Measurements from ENCODE around the gene PROB1.
"Not testable (repeated sequence)": the region's sequence is repeated elsewhere in the genome, so short reads cannot be mapped to it uniquely, and the experiment has no call there.

The PROB1 gene

DNA sequence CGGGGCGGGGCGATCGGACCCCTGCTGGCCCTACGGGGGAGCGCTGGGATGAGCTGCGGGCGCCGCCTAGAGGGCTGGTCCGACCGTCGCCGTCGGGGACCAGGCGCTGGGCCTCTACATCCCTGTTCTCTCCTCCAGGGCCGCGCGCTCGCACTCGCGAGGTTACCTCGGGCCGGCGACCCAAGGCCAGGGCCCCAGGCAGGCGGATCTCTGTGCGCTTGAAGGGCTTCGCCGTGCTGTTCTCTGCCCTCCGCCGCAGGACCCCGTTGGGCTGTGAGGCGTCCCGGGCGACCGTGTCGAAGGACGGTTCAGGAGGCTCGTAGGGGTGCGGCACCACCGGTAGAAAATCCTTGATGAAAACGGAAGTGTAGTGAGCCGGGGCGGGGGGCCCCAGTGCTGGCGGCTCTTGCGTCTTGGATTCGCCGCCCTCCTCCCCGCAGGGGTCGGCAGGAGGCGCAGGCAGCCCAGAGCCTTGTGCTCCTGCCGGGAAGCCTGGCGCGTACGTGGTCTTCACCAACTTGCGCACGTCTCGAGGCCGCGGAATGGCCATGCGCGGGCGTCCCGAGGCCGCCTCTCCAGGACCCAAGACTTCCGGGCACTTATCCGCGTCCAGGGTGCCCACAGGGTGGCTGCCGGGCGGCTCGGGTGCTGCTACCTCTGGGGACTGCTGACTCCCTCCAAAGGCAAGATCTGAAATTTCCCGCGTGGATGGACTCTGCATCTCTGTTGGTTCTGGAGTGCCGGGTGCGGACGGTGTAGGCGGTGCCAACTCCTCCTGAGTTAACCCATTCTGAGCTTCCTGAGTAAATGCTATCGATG lies 2.0 kb downstream of the PROB1 start:
- DNase-seq (ENCODE audit: low spot score) = peak; percentile 93

DNA sequence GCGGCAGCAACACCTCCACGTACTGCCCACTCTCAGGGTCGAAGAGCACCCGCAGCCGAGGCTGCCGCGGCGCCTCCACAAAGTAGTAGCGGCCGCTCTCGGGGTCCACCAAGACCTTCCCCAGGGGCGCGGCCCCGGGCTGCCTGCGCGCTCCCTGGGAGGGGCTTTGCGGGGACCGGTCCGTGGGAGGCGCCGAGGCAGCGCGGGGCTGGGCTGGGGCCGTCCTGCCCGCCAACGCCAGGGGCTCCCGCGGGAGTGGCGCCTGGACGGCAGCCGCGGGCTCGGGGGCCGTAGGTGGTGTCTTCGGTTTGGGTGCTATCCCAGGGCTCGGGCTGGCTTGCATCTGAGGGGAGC lies 2.6 kb downstream of the PROB1 start:
- no peak for DNase-seq (ENCODE audit: low spot score)

DNA sequence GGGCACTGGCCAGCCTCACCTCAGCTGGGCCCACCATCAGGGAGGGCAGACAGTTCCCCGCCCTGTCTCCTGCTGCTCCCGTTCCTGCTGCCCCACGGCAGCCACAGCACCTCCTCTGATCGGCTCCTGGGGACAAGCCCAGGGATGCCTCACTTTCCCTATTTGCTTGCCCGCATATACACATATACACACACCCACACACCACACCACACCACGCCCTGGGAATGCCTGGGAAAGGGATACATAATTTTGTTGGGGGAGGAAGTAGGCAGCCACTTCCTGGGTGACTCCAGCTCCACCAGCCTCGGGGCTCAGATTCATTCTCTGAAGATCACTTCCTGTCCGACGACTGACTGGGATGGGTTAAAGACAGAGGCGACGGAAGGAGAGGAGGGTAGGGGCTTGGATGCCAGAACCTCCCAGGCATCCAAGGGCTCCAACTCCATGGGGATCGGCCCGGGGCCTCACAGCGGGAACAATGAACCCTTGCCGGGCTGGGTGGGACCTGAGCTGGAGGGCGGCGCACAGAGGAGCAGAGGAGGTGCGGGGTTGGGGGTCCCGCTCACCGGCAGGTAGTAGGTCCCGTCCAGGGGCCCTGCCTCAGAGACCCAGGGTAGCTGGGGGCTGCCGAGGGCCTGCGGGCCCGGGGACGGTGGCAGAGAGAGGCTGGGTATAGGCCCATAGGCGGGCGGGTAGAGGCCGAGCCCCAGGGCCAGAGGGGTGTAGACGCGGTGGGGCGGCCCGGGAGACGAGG lies 3.2 kb downstream of the PROB1 start:
- DNase-seq (ENCODE audit: low spot score) = no peak

DNA sequence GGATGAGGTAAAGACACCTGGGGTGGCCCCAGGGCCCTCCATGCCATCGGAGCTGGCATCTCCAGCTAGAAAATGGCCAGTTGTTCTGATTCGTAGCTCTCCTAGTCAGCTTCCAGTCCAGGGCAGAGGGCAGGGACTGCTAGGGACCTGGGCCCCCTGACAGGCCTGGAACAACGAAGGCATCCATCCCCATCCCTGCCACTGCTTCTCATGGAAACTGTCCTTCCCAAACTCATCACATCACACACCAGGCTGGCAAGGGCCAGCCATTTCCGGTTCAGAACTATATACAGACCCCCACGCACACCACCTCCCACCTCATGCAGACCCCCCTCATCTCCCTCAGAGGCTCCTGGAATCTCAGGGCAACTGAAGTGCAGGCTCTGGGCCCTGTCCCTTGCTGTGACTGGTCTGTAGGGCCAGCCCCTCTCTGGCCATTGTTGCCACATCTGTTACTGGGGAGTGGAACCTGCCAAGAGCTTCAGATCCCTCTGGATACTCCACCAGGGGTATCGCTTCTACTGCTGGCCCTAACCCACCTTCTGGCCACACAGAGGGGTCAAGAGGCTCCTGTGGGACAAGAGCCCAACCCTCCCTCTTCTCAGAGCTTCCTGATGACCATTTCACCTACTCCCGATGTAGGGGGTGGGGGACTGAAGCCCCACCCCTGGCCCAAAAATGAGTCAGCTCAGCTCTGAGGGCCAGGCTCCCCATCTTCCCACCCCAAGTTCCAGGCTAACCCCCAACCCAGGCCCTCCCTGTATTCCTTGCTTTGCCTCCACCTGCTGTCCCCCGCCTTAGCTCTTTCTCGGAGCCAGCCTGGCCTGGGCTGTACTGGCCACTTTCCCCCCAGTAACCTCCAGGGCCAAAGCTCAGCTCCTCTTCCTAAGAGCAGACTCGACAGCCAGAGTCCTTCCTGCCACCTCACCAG lies 4.0 kb downstream of the PROB1 start:
- DNase-seq (ENCODE audit: low spot score) = no peak

DNA sequence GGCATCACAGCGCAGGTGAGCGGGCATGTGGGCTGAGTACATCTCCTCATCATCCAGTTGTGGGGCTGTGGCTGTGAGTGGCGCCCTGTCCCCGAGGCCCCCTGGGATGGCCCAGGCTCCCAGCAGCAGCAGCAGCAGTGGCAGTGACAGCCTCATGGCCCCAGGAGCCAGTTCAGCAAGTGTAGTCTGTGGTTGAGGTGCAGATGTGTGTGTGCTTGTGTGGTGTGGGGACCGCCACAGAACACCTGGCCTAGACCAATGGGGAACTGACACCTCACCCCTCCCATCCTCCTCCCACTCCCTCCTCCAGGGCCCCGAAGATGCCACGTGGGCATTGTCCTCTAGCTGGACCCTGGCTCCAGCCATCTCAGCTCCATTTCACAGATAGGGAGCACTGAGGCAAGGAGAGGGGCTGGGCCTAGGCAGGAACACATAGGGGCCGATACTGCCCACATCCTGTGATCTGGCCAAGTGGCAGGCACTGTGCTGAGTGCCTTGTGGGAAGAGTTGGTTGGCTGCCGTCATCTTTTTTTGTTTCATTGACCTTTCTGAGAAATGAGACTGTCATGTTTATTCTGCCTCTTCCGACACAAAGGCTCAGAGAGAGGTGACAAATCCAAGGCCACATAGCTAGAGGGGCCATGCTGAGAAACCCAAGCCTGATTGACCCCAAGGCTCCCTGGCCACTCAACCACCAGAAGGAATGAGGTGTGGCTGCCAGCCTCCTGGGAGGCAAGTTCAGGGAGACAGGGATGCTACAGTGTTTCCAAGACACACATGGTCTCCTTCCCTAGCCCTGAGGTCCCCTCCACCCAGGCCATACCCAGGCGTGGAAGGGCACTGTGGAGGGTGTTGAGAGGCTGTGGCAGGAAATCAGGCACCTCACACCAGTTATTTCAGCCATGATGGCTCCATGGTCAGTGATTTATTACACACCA lies 4.9 kb downstream of the PROB1 start, which contains the start of gene MZB1:
MZB1 (minus strand) TSS at position 213 of the 938 bp plus-strand sequence; CDS start at position 156, 57 bp downstream.
- no peak for DNase-seq (ENCODE audit: low spot score)

DNA sequence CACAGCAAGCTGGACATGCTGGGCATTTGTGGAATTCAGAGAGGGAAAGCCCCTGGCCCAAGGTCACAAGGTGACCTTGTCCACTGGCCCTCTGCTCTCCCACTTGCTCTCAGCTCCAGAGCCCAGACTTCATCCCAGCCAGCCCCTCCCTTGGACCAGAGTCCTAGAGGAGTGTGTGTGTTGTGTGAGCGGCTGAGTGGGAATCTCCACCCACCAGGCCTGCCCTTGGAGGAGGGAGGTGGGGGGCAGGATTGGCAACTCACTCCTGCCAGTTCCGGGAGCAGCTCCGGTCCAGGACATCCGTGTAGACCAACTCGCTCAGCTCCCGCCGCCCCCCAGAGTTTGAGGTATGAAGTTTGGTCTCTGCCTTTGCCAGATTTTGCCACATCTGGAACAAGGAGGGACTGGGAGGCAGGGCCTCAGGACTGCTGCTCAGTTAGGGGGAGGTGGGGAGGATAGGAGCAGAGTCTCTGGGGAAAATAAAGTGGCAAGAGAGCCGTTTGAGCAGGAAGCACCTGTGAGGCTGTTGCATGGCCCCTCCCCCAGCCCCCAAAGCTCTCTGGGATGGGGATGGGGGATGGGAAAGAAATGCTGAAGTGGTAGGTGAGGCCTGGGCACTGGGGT lies 6.6 kb downstream of the PROB1 start:
- DNase-seq (ENCODE audit: low spot score) = no peak

DNA sequence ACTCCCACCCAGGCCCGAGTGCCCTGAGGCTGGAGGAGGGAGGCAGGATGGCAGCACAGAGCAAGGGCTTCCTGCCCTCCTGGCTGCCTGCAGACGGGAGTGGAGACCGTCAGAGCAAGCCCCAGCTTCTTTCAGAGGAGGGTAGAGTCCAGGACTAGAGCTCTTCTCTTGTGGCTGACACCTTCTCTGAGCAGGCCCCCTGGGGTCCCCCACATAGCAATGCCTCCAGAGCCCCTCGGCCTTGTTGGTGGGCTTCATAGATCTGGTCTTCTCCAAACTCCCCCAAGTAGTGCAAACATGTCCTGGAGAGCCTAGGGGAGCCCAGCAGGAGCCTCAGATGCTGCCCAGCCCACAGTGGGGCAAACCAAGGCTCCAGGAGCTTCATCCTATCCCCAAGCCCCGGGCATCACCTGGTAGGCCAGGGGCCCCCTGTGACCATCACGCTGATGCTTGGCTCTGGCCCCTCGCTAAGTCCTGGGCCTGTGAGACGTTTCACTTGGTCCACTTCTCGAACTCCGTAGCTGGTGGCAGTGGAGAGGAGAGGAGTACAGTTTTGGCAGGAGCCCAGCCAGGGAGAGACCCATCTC lies 7.2 kb downstream of the PROB1 start:
- no peak for DNase-seq (ENCODE audit: low spot score)

DNA sequence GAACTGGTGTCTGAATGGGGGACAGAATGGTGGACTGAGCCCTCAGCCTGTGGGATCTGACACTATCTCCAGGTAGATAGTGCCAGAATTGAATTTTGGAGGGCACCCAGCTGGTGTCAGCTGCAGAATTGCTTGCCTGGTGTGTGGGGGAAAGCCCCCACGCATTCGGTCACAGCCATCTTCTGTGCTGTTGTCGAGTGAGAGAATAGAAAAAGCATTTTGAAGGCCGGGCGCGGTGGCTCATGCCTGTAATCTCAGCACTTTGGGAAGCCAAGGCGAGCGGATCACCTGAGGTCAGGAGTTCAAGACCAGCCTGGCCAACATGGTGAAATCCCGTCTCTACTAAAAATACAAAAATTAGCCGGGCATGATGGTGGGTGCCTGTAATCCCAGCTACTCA lies 7.9 kb downstream of the PROB1 start:
- not testable (repeated sequence) for DNase-seq (ENCODE audit: low spot score)

DNA sequence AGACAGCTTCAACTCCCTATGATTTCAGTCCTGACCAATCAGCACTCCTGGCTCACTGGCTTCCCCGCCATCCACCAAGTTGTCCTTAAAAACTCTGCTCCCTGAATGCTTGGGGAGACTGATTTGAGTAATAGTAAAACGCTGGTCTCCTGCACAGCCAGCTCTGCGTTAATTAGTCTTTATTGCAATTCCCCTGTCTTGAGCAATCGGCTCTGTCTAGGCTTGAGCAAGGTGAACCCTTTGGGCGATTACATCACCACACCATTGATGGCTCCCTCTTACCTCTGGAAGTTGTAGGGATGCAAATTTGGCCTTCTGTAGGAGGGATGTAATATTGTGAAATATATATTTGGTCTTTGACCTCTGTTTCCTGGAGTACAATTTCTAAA lies 8.9 kb downstream of the PROB1 start:
- no peak for DNase-seq (ENCODE audit: low spot score)

DNA sequence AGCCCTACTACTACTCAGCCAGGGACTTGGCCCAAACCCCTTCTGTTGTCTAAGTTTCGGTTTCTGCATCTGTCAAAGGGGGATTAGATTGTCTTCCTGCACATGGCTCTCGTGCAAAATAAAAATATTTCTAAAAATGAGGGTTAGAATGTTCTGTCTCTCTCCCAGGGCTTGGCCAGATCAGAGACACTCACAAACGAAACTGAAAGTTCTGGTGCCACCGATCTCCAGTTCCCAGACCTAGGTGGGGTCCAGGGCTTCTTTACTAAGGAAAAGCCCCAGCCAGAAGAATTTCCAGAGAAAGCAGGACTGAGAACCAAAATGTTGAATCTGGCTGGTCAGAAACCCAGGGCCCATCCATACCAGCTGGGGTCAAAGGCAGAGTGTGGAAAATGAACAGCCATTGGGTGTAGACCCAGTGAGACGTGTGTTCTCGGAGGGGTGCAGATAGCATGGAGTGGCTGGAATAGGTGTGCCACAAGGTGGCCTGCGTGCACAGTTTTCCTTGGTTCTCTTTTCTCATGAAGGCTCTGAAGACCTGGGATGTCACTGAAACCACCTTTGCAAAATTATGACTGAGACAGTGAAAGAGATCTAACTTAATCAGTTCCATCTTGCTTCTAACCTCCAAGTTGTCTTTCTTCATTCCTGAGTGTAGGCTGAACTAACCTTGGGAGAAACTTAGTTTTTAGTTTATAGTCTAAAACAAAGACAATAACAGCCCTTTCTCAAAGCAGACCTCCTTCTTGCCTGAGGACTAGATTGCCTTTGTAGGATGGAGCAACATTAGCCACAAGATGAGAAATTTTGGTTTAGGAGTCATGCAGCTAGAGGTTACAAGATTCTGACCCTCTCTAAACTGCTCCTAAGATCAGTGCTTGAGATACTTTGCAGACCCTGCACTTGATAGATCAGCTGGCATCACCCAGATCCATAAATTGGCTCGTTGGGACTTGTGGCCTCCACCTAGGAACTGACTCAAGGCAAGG lies 9.5 kb downstream of the PROB1 start:
- DNase-seq (ENCODE audit: low spot score) = no peak

DNA sequence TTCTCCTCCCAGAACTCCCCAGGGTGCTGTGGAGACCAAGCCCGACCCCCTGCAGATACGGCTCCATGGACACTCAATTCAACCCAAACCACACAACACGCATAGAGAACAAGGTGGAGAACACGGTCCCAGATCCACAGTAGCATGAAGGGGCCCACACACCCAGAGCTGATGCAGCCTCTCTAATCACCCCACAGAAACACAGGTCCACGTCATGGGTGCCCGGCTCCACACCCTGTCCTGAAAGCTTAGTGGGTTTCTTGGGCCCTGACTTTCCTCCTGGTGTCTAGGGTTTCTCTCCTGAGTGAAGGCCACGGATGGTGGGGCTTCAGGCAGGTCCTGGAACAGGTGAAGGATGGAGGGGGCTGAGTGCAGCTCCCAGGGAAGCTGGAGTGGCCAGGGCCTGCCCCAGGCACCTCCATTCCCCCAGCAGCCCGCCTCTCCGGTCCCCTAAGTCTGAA lies 10.3 kb downstream of the PROB1 start:
- no peak for DNase-seq (ENCODE audit: low spot score)

DNA sequence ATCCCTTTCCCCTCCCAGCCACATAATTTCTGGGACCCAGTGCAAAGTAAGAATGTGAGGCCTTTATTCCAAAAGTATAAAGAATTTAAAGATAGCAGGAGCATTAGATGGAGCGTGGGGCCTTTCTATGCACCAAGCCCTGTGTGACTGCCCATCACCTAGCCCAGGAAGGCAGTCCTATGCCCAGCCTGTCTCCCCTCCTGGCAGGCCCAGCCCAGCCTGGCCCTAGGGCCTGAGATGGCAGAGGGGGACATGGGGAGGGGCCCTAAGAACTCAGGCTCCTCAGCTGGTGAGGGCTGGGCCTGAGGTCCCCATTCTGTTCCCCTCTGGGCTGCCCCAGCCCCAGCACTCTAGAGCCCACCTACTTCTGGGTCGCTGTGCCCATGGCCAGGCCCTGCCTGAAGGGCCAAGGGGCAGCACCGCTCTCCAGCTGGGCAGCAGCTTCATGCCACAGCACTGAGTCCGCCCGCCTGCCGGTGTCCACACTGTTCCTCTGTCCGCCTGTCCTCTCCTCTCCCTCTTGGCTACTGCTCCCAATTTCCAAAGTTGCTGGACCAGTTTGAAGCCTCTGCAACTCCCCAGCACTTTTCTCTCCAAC lies 10.8 kb downstream of the PROB1 start:
- DNase-seq (ENCODE audit: low spot score) = no peak

DNA sequence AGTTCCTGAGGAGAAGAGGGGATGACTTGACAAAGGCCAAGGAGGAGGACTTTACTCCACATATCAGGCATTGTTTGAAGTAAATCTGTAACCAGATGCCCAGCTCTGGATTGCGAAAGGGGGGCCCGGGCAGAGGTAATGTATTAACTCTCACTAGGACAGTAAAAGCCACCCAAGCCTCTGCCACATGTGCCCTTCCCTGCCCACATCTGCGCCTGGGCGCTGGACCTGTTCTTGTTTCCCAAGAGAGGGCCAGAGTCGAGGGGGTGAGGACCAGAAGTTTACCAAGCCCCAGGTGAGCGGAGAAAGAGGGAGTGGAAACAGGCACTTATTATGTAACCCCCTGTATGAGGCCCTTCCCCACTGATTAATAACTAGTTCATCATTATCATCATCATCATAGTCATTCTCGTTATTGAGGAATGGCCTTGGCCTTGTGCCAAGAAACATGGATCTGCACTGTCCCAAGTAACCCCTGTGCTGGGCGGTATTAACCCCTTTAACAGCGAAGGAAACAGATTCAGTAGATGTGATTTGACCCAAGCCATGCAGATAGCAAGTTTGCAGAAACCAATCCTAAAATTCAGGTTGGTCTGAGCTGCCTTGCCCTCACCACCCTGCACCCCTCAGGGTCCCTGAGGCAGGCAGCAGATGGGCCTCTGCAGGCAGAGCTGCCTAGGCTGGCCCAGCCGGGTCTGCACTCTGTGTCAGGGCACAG lies 11.5 kb downstream of the PROB1 start, which contains the start of gene SLC23A1:
SLC23A1 (minus strand) TSS at position 23 of the 718 bp plus-strand sequence. CDS start 44 bp downstream, outside the sequence.
- peak; percentile 27 for DNase-seq (ENCODE audit: low spot score)

DNA sequence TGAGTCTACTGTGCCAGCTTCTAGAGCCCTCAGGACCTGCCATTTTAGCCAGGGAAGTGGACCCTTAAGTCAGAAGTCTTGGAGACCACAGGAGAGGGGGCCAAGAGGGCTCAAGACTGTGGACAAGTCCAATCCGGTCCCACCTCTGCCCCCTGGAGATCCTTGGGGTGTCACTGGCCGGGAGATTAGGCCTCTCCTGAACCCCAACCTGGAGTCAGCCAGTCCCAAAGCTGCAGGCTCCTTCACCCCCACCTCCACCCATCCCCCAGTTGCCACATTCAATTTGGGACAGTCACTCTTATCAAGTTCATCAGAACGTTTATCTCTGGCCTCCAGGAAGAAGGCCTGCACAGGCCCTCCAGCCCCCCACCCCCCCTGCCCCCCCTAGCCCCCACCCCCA lies 12.1 kb downstream of the PROB1 start:
- DNase-seq (ENCODE audit: low spot score) = no peak

DNA sequence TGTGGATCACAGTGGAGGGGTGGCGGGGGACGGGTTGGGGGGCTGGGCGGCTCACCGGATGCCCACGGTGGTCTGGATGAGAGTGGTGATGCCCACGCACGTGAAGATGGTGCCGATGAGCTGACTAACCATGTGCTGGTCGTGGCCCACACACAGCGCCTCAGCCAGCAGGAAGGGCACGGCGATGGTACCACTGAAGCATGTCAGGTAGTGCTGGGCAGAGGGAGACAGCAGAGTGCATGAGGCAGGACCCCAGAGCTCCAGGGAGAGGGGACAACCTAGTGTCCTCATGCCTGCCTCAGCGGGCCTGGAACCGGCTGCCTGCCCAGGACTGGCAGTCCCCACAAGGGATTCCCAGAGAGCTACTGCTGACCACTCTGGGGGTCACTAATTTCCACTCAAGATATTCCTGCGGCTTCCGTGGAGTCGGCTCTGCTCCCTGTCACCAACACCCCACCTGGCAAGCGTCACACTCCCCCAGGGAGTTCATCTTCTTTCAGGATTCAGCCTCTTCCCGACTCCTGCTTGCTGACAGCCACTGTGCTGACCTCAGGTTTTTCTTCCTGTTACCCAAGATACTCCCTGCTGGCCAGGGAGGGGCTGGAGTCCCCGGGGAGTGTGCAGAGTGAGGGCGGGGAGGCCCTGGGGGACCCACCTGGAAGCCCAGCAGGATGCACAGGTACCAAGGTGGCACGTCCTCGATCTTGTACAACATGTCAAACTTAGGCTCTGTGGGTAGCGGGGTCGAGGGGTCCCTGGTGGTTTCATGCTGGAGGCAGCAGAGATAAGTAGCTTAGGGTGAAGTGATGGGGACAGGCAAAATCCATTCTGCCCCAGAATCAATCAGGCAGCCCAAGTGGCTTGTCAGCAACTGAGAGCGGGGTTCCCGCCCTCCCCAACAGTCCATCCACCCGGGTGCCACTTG lies 12.8 kb downstream of the PROB1 start:
- DNase-seq (ENCODE audit: low spot score) = peak; percentile 34

DNA sequence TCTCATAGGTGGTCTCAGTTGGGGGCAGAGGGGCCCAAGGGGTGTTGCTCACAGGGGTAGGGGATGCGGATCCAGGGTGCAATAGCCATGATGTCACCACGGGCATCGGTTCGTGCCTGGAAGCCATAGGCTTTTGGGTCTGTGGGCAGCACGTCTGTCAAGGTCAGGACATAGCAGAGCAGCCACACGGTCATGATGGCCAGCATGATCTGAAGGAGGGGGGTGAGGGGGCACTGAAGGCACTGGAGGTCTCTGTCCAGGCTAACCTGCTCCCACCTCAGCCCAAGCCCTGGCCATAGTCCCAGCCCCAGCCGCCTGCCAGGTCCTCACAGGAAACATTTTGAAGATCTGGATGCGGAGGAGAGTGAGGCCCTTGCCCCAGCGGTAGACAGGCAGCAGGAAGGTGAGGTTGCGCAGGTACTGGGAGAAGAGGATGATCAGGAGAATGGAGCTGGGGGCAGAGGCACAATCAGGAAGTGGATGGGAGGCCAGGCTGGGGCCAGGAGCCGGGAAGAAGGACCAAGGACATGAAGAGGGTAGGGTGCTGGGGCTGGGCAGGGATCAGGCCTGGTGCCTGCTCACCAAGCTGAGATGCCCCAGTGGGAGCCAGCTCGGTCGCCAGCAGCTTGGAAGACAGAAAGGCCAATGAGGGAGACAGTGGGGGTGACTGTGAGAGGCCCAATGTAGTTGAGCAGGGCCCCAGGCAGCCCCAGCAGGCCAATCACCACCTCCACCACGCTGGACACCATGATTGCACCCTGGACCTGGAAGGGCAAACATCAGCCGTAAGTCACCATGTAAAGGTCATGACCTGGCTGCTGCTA lies 15.1 kb downstream of the PROB1 start:
- DNase-seq (ENCODE audit: low spot score) = peak; percentile 24
